Sigmoid colon (tissue), 7 donors: Measurements from ENCODE around the gene SDK1. TPM values are rescaled to one million over a fixed set of nuclear protein-coding genes. Genes with fewer than 3 reads are reported as not detected.
"Not testable (repeated sequence)": the region's sequence is repeated elsewhere in the genome, so short reads cannot be mapped to it uniquely, and the experiment has no call there.

Source experiments
- DNase-seq: peaks from one replicate; pipeline ENCODE4 v3.0.0-alpha.2; 2019
- H3K27ac ChIP-seq, 4 donors: fragments of 200-600 bp; sonication (generic); one replicate each; pipeline ENCODE4 v1.5.1; 2016 to 2019; ENCODE audit warnings: mild to moderate bottlenecking in 1 of 4
- H3K27me3 ChIP-seq, 3 donors: fragments of 200-600 bp; sonication (generic); one replicate each; pipeline ENCODE4 v1.5.1; 2019; ENCODE audit warnings: mild to moderate bottlenecking in 1 of 3
- H3K36me3 ChIP-seq, 4 donors: fragments of 200-600 bp; sonication (generic); one replicate each; pipeline ENCODE4 v1.5.1; 2016 to 2019
- H3K4me1 ChIP-seq, 4 donors: fragments of 200-600 bp; sonication (generic); one replicate each; pipeline ENCODE4 v1.5.1; 2017 to 2019
- H3K4me3 ChIP-seq, 4 donors: fragments of 200-600 bp; sonication (generic); one replicate each; pipeline ENCODE4 v1.5.1; 2017 to 2019; ENCODE audit warnings: mild to moderate bottlenecking in 2 of 4, moderate library complexity in 1 of 4
- H3K9me3 ChIP-seq, 4 donors: fragments of 200-600 bp in 3 of 4; sonication (generic) in 3 of 4; one replicate each; pipeline versions ENCODE4 v1.5.1 to v1.6.1; 2013 to 2019
- CTCF ChIP-seq, 4 experiments: fragments of 450-650 bp in 3 of 4; fragments of 200-600 bp in 1 of 4; IDR thresholded peaks; one replicate each; pipeline ENCODE4 v1.5.1; 2016 to 2019; ENCODE audit warnings: antibody characterized with exemption in 4 of 4, mild to moderate bottlenecking in 3 of 4, moderate library complexity in 2 of 4
- EP300 ChIP-seq, 4 donors: sonication (generic); formaldehyde crosslinking; IDR thresholded peaks; one replicate each; pipeline ENCODE4 v1.6.1; 2017; ENCODE audit warnings: antibody characterized with exemption in 4 of 4
- POLR2A ChIP-seq, 2 donors: fragments of 450-650 bp; IDR thresholded peaks; one replicate each; pipeline ENCODE4 v1.6.1; 2016; ENCODE audit warnings: antibody characterized with exemption in 2 of 2, mild to moderate bottlenecking in 2 of 2, moderate library complexity in 2 of 2
- POLR2AphosphoS5 ChIP-seq, 4 donors: sonication (generic); formaldehyde crosslinking; IDR thresholded peaks; one replicate each; pipeline ENCODE4 v1.6.1; 2017; ENCODE audit warnings: antibody characterized with exemption in 4 of 4
- WGBS, 2 donors: extraction: QIAGEN DNeasy Blood & Tissue Kit; methylation state at CpG; one replicate each; pipeline ENCODE4 v1.1.7; 2013; 5-methylcytosine and 5-hydroxymethylcytosine counted together
- intact Hi-C: fragments of 100-400 bp; cut with DNase I; formaldehyde crosslinking; loops from one replicate; pipeline ENCODE4 v1.15.1; 2023
- polyA plus RNA-seq, 3 donors: library from polyadenylated mRNA; stranded (reverse); fragments of 200-250 nt; gene quantifications; one replicate each; pipeline ENCODE4 v1.2.3, GENCODE V29; 2013
- total RNA-seq, 4 donors: library from RNA; depleted of rRNA; stranded (reverse); fragments of >200 nt; gene quantifications; one replicate each; pipeline ENCODE4 v1.1.0, GENCODE V29; 2016
- donor health status: healthy with polysubstance abuse.
- donor health status: Bipolar disorder and iron deficiency.
- donor health status: healthy.

SDK1 gene
- total and polyA plus RNA-seq, 7 donors: under 0.01 to 23.0 (median 10.0) TPM; not detected in 1

- no peak for DNase-seq
- 87 to 91% methylated on average over 11 of the region's 11 CpGs for WGBS, 2 donors
- Histone ChIP-seq H3K4me3 (no peak overlapping the region), H3K27ac (no peak overlapping the region), H3K4me1 (no peaks in the 10 kb centered on the region), H3K27me3 (no peaks in the 10 kb centered on the region), H3K36me3 (peaks cover 0 to 21% (median 0%) of the 10 kb centered on the region in 4 donors), H3K9me3 (no peaks in the 10 kb centered on the region)
- TF ChIP-seq EP300 (IDR thresholded peaks at IDR 0.05): no peak
- intact Hi-C loops: no loop called here
Measured at GRCh38 chr7:3960050-3960763, 659.2 kb downstream of the SDK1 start.

GRCh38 chr7:3960942-3961341, 659.9 kb downstream of the SDK1 start:
- DNase-seq: no peak
- WGBS, 2 donors: 80 to 85% methylated on average over 3 of the region's 3 CpGs
- no peaks in the 10 kb centered on the region for H3K9me3 ChIP-seq
- no peak overlapping the region for H3K4me3 ChIP-seq
- H3K36me3 ChIP-seq: peaks cover 0 to 21% (median 0%) of the 10 kb centered on the region in 4 donors
- no peaks in the 10 kb centered on the region for H3K27me3 ChIP-seq
- intact Hi-C loops: no loop called here
- TF ChIP-seq POLR2AphosphoS5 (IDR thresholded peaks at IDR 0.05) (no peak), POLR2A (IDR thresholded peaks at IDR 0.05) (no peak), EP300 (IDR thresholded peaks at IDR 0.05) (no peak), CTCF (IDR thresholded peaks at IDR 0.05) (no peak)
- H3K4me1 ChIP-seq: no peaks in the 10 kb centered on the region
- no peak overlapping the region for H3K27ac ChIP-seq

GRCh38 chr7:3961857-3962503, 660.9 kb downstream of the SDK1 start:
- H3K4me3 ChIP-seq: no peak overlapping the region
- intact Hi-C loops: no loop called here
- no peak overlapping the region for H3K27ac ChIP-seq
- no peak for TF ChIP-seq CTCF (IDR thresholded peaks at IDR 0.05)
- TF ChIP-seq POLR2AphosphoS5 (IDR thresholded peaks at IDR 0.05): no peak
- 96% methylated on average over 14 of the region's 14 CpGs for WGBS, 2 donors
- H3K9me3 ChIP-seq: no peaks in the 10 kb centered on the region
- H3K36me3 ChIP-seq: peaks cover 0 to 21% (median 0%) of the 10 kb centered on the region in 4 donors
- no peak for DNase-seq
- no peaks in the 10 kb centered on the region for H3K4me1 ChIP-seq
- no peaks in the 10 kb centered on the region for H3K27me3 ChIP-seq

GRCh38 chr7:3963768-3964167, 662.7 kb downstream of the SDK1 start:
- WGBS, 2 donors: 95 to 96% methylated on average over 11 of the region's 11 CpGs

GRCh38 chr7:3964980-3965606, 664.0 kb downstream of the SDK1 start:
- Histone ChIP-seq H3K4me1 (no peaks in the 10 kb centered on the region), H3K36me3 (peaks cover 0 to 38% (median 0%) of the 10 kb centered on the region in 4 donors), H3K27me3 (no peaks in the 10 kb centered on the region), H3K9me3 (no peaks in the 10 kb centered on the region), H3K4me3 (no peak overlapping the region), H3K27ac (no peak overlapping the region)
- intact Hi-C loops: no loop called here
- no peak for DNase-seq
- 91 to 93% methylated on average over 8 of the region's 8 CpGs for WGBS, 2 donors
- no peak for TF ChIP-seq POLR2AphosphoS5 (IDR thresholded peaks at IDR 0.05)
- TF ChIP-seq POLR2A (IDR thresholded peaks at IDR 0.05): no peak
- TF ChIP-seq CTCF (IDR thresholded peaks at IDR 0.05): no peak
- no peak for TF ChIP-seq EP300 (IDR thresholded peaks at IDR 0.05)

More at GRCh38 chr7:3963768-3964167, 662.7 kb downstream of the SDK1 start:
- H3K27me3 ChIP-seq, H3K9me3 ChIP-seq, H3K27ac ChIP-seq, H3K4me1 ChIP-seq, H3K4me3 ChIP-seq, intact Hi-C loops, DNase-seq: not testable (repeated sequence)
- peaks cover 0 to 37% (median 0%) of the 10 kb centered on the region in 4 donors for H3K36me3 ChIP-seq
